Suprapubic skin (tissue), 4 donors: ENCODE measurements around the gene SLC39A10. TPM values are rescaled to one million over a fixed set of nuclear protein-coding genes. Genes with fewer than 3 reads are reported as not detected.
"Not testable (repeated sequence)": the region's sequence is repeated elsewhere in the genome, so short reads cannot be mapped to it uniquely, and the experiment has no call there.

Experiments
- DNase-seq, 2 donors: peaks; one replicate each; pipeline ENCODE4 v3.0.0-alpha.2; 2019; ENCODE audit warnings: low spot score in 2 of 2
- H3K27ac ChIP-seq: fragments of 200-600 bp; sonication (generic); one replicate; pipeline ENCODE4 v1.5.1; 2019
- H3K27me3 ChIP-seq: fragments of 200-600 bp; sonication (generic); one replicate; pipeline ENCODE4 v1.5.1; 2019
- H3K36me3 ChIP-seq: fragments of 200-600 bp; sonication (generic); one replicate; pipeline ENCODE4 v1.5.1; 2019
- H3K4me1 ChIP-seq: fragments of 200-600 bp; sonication (generic); one replicate; pipeline ENCODE4 v1.5.1; 2019
- H3K4me3 ChIP-seq: fragments of 200-600 bp; sonication (generic); one replicate; pipeline ENCODE4 v1.5.1; 2019; ENCODE audit warnings: mild to moderate bottlenecking
- H3K9me3 ChIP-seq: fragments of 200-600 bp; sonication (generic); one replicate; pipeline ENCODE4 v1.5.1; 2019
- CTCF ChIP-seq, 2 donors: fragments of 200-600 bp in 1 of 2; fragments of 450-650 bp in 1 of 2; sonication (generic) in 1 of 2; IDR thresholded peaks; one replicate each; pipeline ENCODE4 v1.5.1; 2016 to 2019; ENCODE audit warnings: antibody characterized with exemption in 2 of 2, mild to moderate bottlenecking in 1 of 2, moderate library complexity in 1 of 2
- EP300 ChIP-seq: sonication (generic); formaldehyde crosslinking; IDR thresholded peaks from one replicate; pipeline ENCODE4 v1.6.1; 2017; ENCODE audit warnings: antibody characterized with exemption
- POLR2A ChIP-seq, 2 donors: fragments of 450-650 bp; IDR thresholded peaks; one replicate each; pipeline ENCODE4 v1.6.1; 2017; ENCODE audit warnings: antibody characterized with exemption in 2 of 2, mild to moderate bottlenecking in 2 of 2, moderate library complexity in 2 of 2
- POLR2AphosphoS5 ChIP-seq, 3 donors: sonication (generic); formaldehyde crosslinking; IDR thresholded peaks; one replicate each; pipeline ENCODE4 v1.6.1; 2017; ENCODE audit warnings: antibody characterized with exemption in 3 of 3
- WGBS: methylation state at CpG from one replicate; pipeline ENCODE4 v1.1.5; 2018; 5-methylcytosine and 5-hydroxymethylcytosine counted together
- total RNA-seq, 4 donors: library from RNA; depleted of rRNA; stranded (reverse); fragments of >200 nt; gene quantifications; one replicate each; pipeline ENCODE4 v1.1.0, GENCODE V29; 2016

The SLC39A10 gene
- total RNA-seq, 4 donors from 2014 or later, result 14.1 to 20.3 (median 16.5) TPM

DNA sequence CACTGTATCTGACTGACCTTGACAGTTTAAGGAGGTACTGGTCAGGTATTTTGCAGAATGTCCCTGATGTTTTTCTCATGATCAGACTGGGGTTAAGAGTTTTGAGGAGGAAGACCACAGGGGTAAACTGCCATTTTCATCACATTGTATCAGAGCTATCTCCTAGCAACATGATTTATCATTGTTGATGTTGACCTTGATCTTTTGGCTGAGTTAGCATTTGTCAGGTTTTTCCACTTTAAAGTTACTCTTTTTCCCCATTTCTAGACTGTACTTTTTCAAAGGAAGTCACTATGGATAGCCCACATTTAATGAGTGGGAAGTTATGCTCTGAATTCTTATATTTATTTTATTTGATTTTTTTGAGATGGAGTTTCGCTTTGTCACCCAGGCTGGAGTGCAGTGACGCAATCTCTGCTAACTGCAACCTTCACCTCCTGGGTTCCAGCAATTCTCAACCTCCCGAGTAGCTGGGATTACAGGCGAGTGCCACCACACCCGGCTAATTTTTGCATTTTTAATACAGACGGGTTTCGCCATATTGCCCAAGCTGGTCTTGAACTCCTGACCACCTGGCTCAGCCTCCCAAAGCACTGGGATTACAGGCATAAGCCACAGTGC, 17.7 kb upstream of the SLC39A10 start:
- Histone ChIP-seq H3K4me3 (no peak overlapping the region), H3K27ac (no peak overlapping the region), H3K27me3 (no peaks in the 10 kb centered on the region), H3K9me3 (no peaks in the 10 kb centered on the region), H3K36me3 (no peaks in the 10 kb centered on the region), H3K4me1 (no peaks in the 10 kb centered on the region)
- TF ChIP-seq CTCF (IDR thresholded peaks at IDR 0.05) (no peak), EP300 (no peak), POLR2A (IDR thresholded peaks at IDR 0.05) (no peak), POLR2AphosphoS5 (IDR thresholded peaks at IDR 0.05) (no peak)
- whole genome bisulfite sequencing, result 94% methylated on average over 7 of the region's 7 CpGs
- DNase-seq, result no peak

GRCh38 chr2:195639959-195640358, 17.1 kb upstream of the SLC39A10 start:
- no peak overlapping the region for H3K27ac ChIP-seq
- H3K4me3 ChIP-seq, result no peak overlapping the region
- no peaks in the 10 kb centered on the region for H3K36me3 ChIP-seq
- 43% methylated on average over 1 of the region's 1 CpG for WGBS
- no peaks in the 10 kb centered on the region for H3K27me3 ChIP-seq
- no peaks in the 10 kb centered on the region for H3K4me1 ChIP-seq
- DNase-seq, result no peak
- no peak for TF ChIP-seq POLR2A (IDR thresholded peaks at IDR 0.05)
- no peak for TF ChIP-seq CTCF (IDR thresholded peaks at IDR 0.05)
- no peak for TF ChIP-seq EP300
- TF ChIP-seq POLR2AphosphoS5 (IDR thresholded peaks at IDR 0.05), result no peak
- no peaks in the 10 kb centered on the region for H3K9me3 ChIP-seq

DNA sequence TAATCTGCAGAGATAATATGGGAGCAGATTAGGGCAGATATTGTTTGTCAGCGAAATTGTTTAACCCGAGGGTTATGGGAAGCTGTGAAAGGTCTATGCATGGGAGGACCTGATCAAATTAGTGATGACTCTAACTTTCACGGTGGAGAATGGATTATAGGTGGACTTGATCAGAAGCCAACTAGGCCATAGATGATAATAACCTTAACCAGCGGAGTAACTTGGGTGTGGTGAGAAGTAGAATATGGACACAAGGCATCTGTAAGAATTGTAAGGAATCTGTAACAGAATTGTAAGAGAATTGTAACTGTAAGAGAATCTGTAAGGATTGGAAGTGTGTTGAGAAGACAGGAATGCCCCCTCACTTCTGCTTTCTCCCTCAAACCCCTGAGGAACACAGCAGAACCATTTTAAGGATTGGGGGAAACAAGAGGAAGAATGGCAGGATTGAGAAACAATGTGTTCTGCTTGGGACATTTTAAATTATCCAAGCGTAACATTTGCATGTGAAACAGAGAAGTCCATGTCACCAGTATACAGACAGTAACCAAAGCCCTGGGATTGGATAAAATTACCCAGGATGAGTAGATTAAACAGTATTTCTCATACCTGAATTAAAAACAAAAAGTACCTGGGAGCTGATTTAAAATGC, 14.9 kb upstream of the SLC39A10 start:
- no peak for DNase-seq
- Histone ChIP-seq H3K27me3 (no peaks in the 10 kb centered on the region), H3K4me1 (no peaks in the 10 kb centered on the region), H3K4me3 (no peak overlapping the region), H3K36me3 (no peaks in the 10 kb centered on the region), H3K9me3 (no peaks in the 10 kb centered on the region), H3K27ac (no peak overlapping the region)
- 66% methylated on average over 5 of the region's 5 CpGs for WGBS
- TF ChIP-seq EP300 (no peak), CTCF (IDR thresholded peaks at IDR 0.05) (no peak), POLR2A (IDR thresholded peaks at IDR 0.05) (no peak), POLR2AphosphoS5 (IDR thresholded peaks at IDR 0.05) (no peak)

GRCh38 chr2:195642679-195643068, 14.4 kb upstream of the SLC39A10 start:
- Histone ChIP-seq H3K9me3 (no peaks in the 10 kb centered on the region), H3K27me3 (no peaks in the 10 kb centered on the region), H3K4me3 (no peak overlapping the region), H3K27ac (no peak overlapping the region), H3K36me3 (no peaks in the 10 kb centered on the region), H3K4me1 (no peaks in the 10 kb centered on the region)
- 82% methylated on average over 1 of the region's 1 CpG for WGBS
- no peak for DNase-seq
- no peak for TF ChIP-seq POLR2A (IDR thresholded peaks at IDR 0.05)
- TF ChIP-seq EP300, result no peak
- no peak for TF ChIP-seq CTCF (IDR thresholded peaks at IDR 0.05)
- TF ChIP-seq POLR2AphosphoS5 (IDR thresholded peaks at IDR 0.05), result no peak

DNA sequence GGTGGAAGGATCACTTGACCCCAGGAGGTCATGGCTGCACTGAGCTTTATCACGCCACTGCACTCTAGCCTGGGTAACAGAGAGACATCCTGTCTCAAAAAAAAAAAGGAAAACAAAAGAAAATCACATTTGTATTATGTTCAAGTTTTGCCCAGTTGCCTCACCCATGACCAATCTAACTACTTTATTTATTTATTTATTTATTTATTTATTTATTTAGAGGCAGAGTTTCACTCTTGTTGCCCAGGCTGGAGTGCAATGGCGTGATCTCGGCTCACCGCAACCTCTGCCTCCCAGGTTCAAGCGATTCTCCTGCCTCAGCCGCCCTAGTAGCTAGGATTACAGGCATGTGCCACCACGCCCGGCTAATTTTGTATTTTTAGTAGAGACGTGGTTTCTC, 12.3 kb upstream of the SLC39A10 start:
- not testable (repeated sequence) for H3K27me3 ChIP-seq, H3K36me3 ChIP-seq, H3K27ac ChIP-seq, H3K4me3 ChIP-seq, DNase-seq, H3K9me3 ChIP-seq, H3K4me1 ChIP-seq
- 96% methylated on average over 9 of the region's 9 CpGs for WGBS
